Smooth muscle cell (in vitro differentiated cells): ENCODE results near the gene NT5C1B. TPM values are rescaled to one million over a fixed set of nuclear protein-coding genes. Genes with fewer than 3 reads are reported as not detected.
"Not testable (repeated sequence)": the region's sequence is repeated elsewhere in the genome, so short reads cannot be mapped to it uniquely, and the experiment has no call there.

ENCODE experiments used
- DNase-seq: peaks from one replicate; lab custom pipeline; 2025; ENCODE audit not compliant: unreplicated experiment; lab: John Stamatoyannopoulos, UW
- H2AFZ ChIP-seq: fragments of 200-600 bp; sonication (generic); 2 replicates; pipeline ENCODE4 v1.6.0; 2016; ENCODE audit warnings: antibody characterized with exemption, low read depth, mild to moderate bottlenecking
- H3F3A ChIP-seq: fragments of 200-600 bp; sonication (generic); 2 replicates; pipeline ENCODE4 v1.6.0; 2017; ENCODE audit warnings: antibody characterized with exemption, low read depth
- H3K27ac ChIP-seq: fragments of 200-600 bp; sonication (generic); 2 replicates; pipeline ENCODE4 v1.5.1; 2016; ENCODE audit warnings: low read depth, mild to moderate bottlenecking
- H3K27me3 ChIP-seq: fragments of 200-600 bp; sonication (generic); 2 replicates; pipeline ENCODE4 v1.6.1; 2016; ENCODE audit warnings: low read depth, mild to moderate bottlenecking
- H3K36me3 ChIP-seq: fragments of 200-600 bp; sonication (generic); 2 replicates; pipeline ENCODE4 v1.5.1; 2016; ENCODE audit warnings: low read depth
- H3K4me1 ChIP-seq: fragments of 200-600 bp; sonication (generic); 2 replicates; pipeline ENCODE4 v1.5.1; 2016; ENCODE audit warnings: low read depth
- H3K4me2 ChIP-seq: fragments of 200-600 bp; sonication (generic); 2 replicates; pipeline ENCODE4 v1.6.0; 2016; ENCODE audit warnings: mild to moderate bottlenecking
- H3K4me3 ChIP-seq: fragments of 200-600 bp; sonication (generic); 2 replicates; pipeline ENCODE4 v1.5.1; 2016; ENCODE audit warnings: mild to moderate bottlenecking
- H3K79me2 ChIP-seq: fragments of 200-600 bp; sonication (generic); 2 replicates; pipeline ENCODE4 v1.6.0; 2016; ENCODE audit warnings: low read depth, mild to moderate bottlenecking
- H3K9ac ChIP-seq: fragments of 200-600 bp; sonication (generic); 2 replicates; pipeline ENCODE4 v1.6.0; 2016; ENCODE audit warnings: low read depth
- H3K9me3 ChIP-seq: fragments of 200-600 bp; sonication (generic); replicated peaks from 2 replicates; pipeline ENCODE4 v1.5.1; 2016; ENCODE audit warnings: low read depth
- H4K20me1 ChIP-seq: fragments of 200-600 bp; sonication (generic); 2 replicates; pipeline ENCODE4 v1.6.0; 2016; ENCODE audit warnings: low read depth
- CTCF ChIP-seq: fragments of 200-600 bp; sonication (generic); IDR thresholded peaks from 2 replicates; pipeline ENCODE4 v1.5.1; 2017; ENCODE audit warnings: borderline replicate concordance, mild to moderate bottlenecking, antibody characterized with exemption; ENCODE audit not compliant: insufficient read depth, poor library complexity, severe bottlenecking
- WGBS: methylation state at CpG from one replicate; pipeline ENCODE4 v1.1.7; 2016; ENCODE audit warnings: low lambda C conversion rate; 5-methylcytosine and 5-hydroxymethylcytosine counted together
- polyA plus RNA-seq: library from polyadenylated mRNA; unstranded; fragments of >200 nt; fragmentation: Nextera tagmentation; extraction: Ambion mirVana; gene quantifications from 2 replicates; pipeline ENCODE4 v1.2.1, GENCODE V29; 2016
- total RNA-seq: library from RNA; depleted of rRNA; stranded (reverse); fragments of >200 nt; gene quantifications from 2 replicates; pipeline ENCODE4 v1.2.3, GENCODE V29; 2014

The NT5C1B gene
- total RNA-seq (not detected in 2 replicates), polyA plus RNA-seq (0.13 TPM in 1 of 2 replicates, not detected in the other)

- Histone ChIP-seq H2AFZ (no peak within 1 kb of the TSS), H3K36me3 (no peaks in the 10 kb centered on the region), H3K4me3 (no peak within 1 kb of the TSS), H3K4me1 (no peaks in the 10 kb centered on the region), H3K27me3 (no peaks in the 10 kb centered on the region), H4K20me1 (no peaks in the 10 kb centered on the region), H3F3A (no peaks in the 10 kb centered on the region), H3K9me3 (no peaks in the 10 kb centered on the region), H3K9ac (no peak within 1 kb of the TSS), H3K79me2 (no peaks in the 10 kb centered on the region), H3K27ac (no peak within 1 kb of the TSS), H3K4me2 (no peak within 1 kb of the TSS)
- no peak for DNase-seq
- TF ChIP-seq CTCF, result no peak
- WGBS, result 89% methylated on average over 1 of the region's 1 CpG
These were observed at the start of gene NT5C1B for GRCh38 chr2:18589354-18589753. TSS of gene NT5C1B (minus strand) at chr2:18589569. CDS start at chr2:18589468, 101 bp downstream.

- no peak overlapping the region for H3K27ac ChIP-seq
- 74% methylated on average over 1 of the region's 1 CpG for WGBS
- no peak overlapping the region for H3K4me2 ChIP-seq
- H4K20me1 ChIP-seq, result no peaks in the 10 kb centered on the region
- no peaks in the 10 kb centered on the region for H3F3A ChIP-seq
- no peaks in the 10 kb centered on the region for H3K79me2 ChIP-seq
- H3K4me1 ChIP-seq, result no peaks in the 10 kb centered on the region
- H3K36me3 ChIP-seq, result no peaks in the 10 kb centered on the region
- H3K9ac ChIP-seq, result no peak overlapping the region
- H3K4me3 ChIP-seq, result no peak overlapping the region
- H3K9me3 ChIP-seq, result no peaks in the 10 kb centered on the region
- no peak for TF ChIP-seq CTCF
- no peak for DNase-seq
- H2AFZ ChIP-seq, result no peak overlapping the region
- no peaks in the 10 kb centered on the region for H3K27me3 ChIP-seq
These were observed 47.8 kb upstream of the NT5C1B start for GRCh38 chr2:18637196-18637595.

- 88% methylated on average over 3 of the region's 3 CpGs for WGBS
- not testable (repeated sequence) for H4K20me1 ChIP-seq, H3K9ac ChIP-seq, H3F3A ChIP-seq, H3K4me2 ChIP-seq, H2AFZ ChIP-seq, DNase-seq, H3K27me3 ChIP-seq, H3K36me3 ChIP-seq, H3K4me3 ChIP-seq, H3K9me3 ChIP-seq, H3K79me2 ChIP-seq, H3K27ac ChIP-seq, H3K4me1 ChIP-seq
These were observed 43.3 kb upstream of the NT5C1B start for GRCh38 chr2:18632699-18633098.

- Histone ChIP-seq H3F3A (no peaks in the 10 kb centered on the region), H3K36me3 (no peaks in the 10 kb centered on the region), H3K4me1 (no peaks in the 10 kb centered on the region), H3K9ac (no peak overlapping the region), H3K27ac (no peak overlapping the region), H2AFZ (no peak overlapping the region), H3K79me2 (no peaks in the 10 kb centered on the region), H3K9me3 (no peaks in the 10 kb centered on the region), H3K4me2 (no peak overlapping the region), H3K27me3 (no peaks in the 10 kb centered on the region), H4K20me1 (no peaks in the 10 kb centered on the region), H3K4me3 (no peak overlapping the region)
- no peak for TF ChIP-seq CTCF
- DNase-seq, result no peak
These were observed 41.6 kb upstream of the NT5C1B start for GRCh38 chr2:18630941-18631340.
